Measurements from ENCODE around the gene DLG2.

The DLG2 gene

GRCh38 chr11:85596886-85597285 lies 30.3 kb downstream of the DLG2 start:
- no peak for TF ChIP-seq CTCF (IDR thresholded peaks at IDR 0.05; ENCODE audit: low read length)
- no peak for TF ChIP-seq EZH2phosphoT487 (IDR thresholded peaks at IDR 0.05; ENCODE audit: low read length)
- TF ChIP-seq EZH2 (optimal IDR thresholded peaks at IDR 0.05; ENCODE audit: low read depth, low read length), result no peak
- Histone ChIP-seq H3F3A (ENCODE audit: insufficient read depth, low read length) (no peaks in the 10 kb centered on the region), H3K4me1 (ENCODE audit: low read length) (no peaks in the 10 kb centered on the region), H3K79me2 (ENCODE audit: low read length) (no peaks in the 10 kb centered on the region), H3K9ac (ENCODE audit: low read length) (no peak overlapping the region), H3K27me3 (replicated peaks; ENCODE audit: insufficient read depth, low read length) (no peaks in the 10 kb centered on the region), H3K9me2 (replicated peaks; ENCODE audit: insufficient read depth, low read length) (no peaks in the 10 kb centered on the region), H2AFZ (ENCODE audit: low read length) (no peak overlapping the region), H3K4me2 (ENCODE audit: low read depth, low read length) (no peak overlapping the region), H3K9me3 (replicated peaks; ENCODE audit: insufficient read depth, low read length) (no peaks in the 10 kb centered on the region), H3K36me3 (replicated peaks; ENCODE audit: insufficient read depth, low read length) (no peaks in the 10 kb centered on the region), H3K4me3 (ENCODE audit: low read length) (no peak overlapping the region), H3K27ac (ENCODE audit: low read length) (no peak overlapping the region), H4K20me1 (ENCODE audit: insufficient read depth, low read length) (no peaks in the 10 kb centered on the region)
- DNase-seq, result no peak

- H3K27me3 ChIP-seq (replicated peaks; ENCODE audit: insufficient read depth, low read length), result no peaks in the 10 kb centered on the region
- no peak overlapping the region for H3K4me3 ChIP-seq (ENCODE audit: low read length)
Measured at GRCh38 chr11:85595285-85595884, 31.8 kb downstream of the DLG2 start.

GRCh38 chr11:85590848-85591483 lies 36.2 kb downstream of the DLG2 start:
- Histone ChIP-seq H3K27me3 (replicated peaks; ENCODE audit: insufficient read depth, low read length) (no peaks in the 10 kb centered on the region), H3K4me3 (ENCODE audit: low read length) (no peak overlapping the region), H3K4me1 (ENCODE audit: low read length) (no peaks in the 10 kb centered on the region), H3K36me3 (replicated peaks; ENCODE audit: insufficient read depth, low read length) (no peaks in the 10 kb centered on the region), H2AFZ (ENCODE audit: low read length) (no peak overlapping the region), H3K9me3 (replicated peaks; ENCODE audit: insufficient read depth, low read length) (no peaks in the 10 kb centered on the region), H3K9ac (ENCODE audit: low read length) (no peak overlapping the region), H3K9me2 (replicated peaks; ENCODE audit: insufficient read depth, low read length) (no peaks in the 10 kb centered on the region), H3K79me2 (ENCODE audit: low read length) (no peaks in the 10 kb centered on the region), H4K20me1 (ENCODE audit: insufficient read depth, low read length) (no peaks in the 10 kb centered on the region), H3K27ac (ENCODE audit: low read length) (no peak overlapping the region), H3F3A (ENCODE audit: insufficient read depth, low read length) (no peaks in the 10 kb centered on the region), H3K4me2 (ENCODE audit: low read depth, low read length) (no peak overlapping the region)
- DNase-seq, result peak; percentile 53
- TF ChIP-seq EZH2 (optimal IDR thresholded peaks at IDR 0.05; ENCODE audit: low read depth, low read length) (no peak), CTCF (IDR thresholded peaks at IDR 0.05; ENCODE audit: low read length) (peak; percentile 44)

More at GRCh38 chr11:85595285-85595884, 31.8 kb downstream of the DLG2 start:
- Histone ChIP-seq H3K9me2 (replicated peaks; ENCODE audit: insufficient read depth, low read length) (no peaks in the 10 kb centered on the region), H3K4me1 (ENCODE audit: low read length) (no peaks in the 10 kb centered on the region), H3F3A (ENCODE audit: insufficient read depth, low read length) (no peaks in the 10 kb centered on the region), H2AFZ (ENCODE audit: low read length) (no peak overlapping the region), H3K27ac (ENCODE audit: low read length) (no peak overlapping the region), H3K9me3 (replicated peaks; ENCODE audit: insufficient read depth, low read length) (no peaks in the 10 kb centered on the region), H4K20me1 (ENCODE audit: insufficient read depth, low read length) (no peaks in the 10 kb centered on the region), H3K4me2 (ENCODE audit: low read depth, low read length) (no peak overlapping the region), H3K36me3 (replicated peaks; ENCODE audit: insufficient read depth, low read length) (no peaks in the 10 kb centered on the region), H3K9ac (ENCODE audit: low read length) (no peak overlapping the region), H3K79me2 (ENCODE audit: low read length) (no peaks in the 10 kb centered on the region)
- peak; percentile 56 for TF ChIP-seq CTCF (IDR thresholded peaks at IDR 0.05; ENCODE audit: low read length)
- no peak for TF ChIP-seq EZH2 (optimal IDR thresholded peaks at IDR 0.05; ENCODE audit: low read depth, low read length)
- DNase-seq, result peak; percentile 53

All from MM.1S (cell line).